T-helper 2 cell (primary cell): ENCODE measurements around the gene TMPRSS13.
"Not testable (repeated sequence)": the region's sequence is repeated elsewhere in the genome, so short reads cannot be mapped to it uniquely, and the experiment has no call there.

Source experiments
- DNase-seq, 5 experiments: peaks; one replicate each; pipeline versions ENCODE4 v3.0.0 to v3.0.0-alpha.2; 2012 to 2022

TMPRSS13 gene

DNA sequence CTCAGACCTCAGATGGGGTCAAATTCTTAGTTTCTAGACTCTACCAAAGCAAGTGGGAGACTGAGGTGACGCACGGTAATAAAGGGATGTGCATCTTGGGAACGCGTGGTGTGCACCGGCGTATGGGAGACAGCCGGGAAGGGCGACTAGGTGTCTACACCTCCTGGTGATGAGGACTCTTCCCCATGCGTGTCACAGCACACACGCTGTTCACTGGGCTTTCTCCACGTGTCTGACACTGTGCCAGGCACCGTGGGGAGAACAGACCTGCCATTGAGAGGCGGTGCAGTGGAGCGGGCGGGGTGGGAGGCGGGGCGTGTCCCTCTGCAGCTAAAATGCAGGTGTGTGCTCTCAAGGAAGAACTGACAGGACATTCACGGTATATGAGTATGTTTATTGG lies 58.0 kb downstream of the TMPRSS13 start:
- DNase-seq: no peak

DNA sequence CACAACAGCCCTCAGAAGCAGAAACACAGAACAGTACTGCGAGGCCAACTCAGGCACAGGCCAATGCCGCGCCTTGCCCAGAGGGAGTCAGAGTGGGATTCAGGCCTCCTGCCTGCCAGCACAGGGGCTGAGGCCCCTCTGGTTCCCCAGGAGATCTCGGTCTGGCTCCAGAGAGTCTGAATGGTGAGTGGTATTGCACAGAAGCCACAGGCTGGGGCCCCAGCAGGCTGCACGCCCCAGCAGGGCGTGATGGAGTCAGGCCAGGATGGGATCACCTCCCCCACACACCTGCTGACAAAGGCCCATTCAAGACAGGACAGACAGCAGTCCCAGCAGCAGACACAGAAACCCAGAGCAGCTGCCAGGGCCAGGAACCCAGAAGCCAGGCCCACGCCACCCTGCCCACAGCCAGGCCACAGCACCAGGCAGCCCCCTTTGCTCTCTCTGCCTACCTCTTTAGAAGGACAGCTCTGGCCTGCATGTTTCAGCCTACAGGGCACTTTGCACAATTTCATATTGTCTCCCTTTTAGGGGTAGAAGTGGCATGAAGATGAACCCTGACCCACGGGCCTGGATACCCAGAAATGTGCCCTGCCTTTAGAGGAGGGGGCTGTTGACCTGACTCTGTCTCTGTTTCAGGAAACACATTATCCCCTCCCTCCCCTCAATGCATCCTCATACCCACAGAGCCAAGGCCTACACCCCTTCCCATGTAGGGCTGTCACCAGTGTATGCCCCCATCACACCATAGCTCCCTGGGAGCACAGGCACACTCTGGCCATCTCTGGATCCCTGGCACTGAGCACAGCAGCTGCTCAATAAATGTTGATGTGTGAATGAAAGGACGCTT lies 58.9 kb downstream of the TMPRSS13 start:
- no peak for DNase-seq

DNA sequence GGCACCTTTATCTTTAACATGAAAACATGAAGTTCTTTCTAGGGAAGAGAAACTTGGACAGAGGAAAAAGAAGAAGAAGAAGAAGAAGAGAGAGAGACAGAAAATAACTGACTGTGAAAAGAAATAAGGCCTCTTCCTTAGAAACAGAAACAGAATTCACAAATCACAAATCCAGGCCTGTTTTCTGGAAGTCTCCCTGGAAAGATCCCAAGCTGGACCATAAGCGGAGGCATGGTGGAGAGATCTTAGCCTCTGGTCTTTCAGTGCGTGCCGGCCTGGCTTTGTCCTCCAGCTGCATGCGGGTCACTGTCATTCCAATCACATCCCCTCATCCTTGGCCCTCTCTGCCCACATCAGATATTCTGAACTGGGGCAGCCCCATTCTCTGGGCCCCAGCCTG lies 59.6 kb downstream of the TMPRSS13 start:
- no peak for DNase-seq

DNA sequence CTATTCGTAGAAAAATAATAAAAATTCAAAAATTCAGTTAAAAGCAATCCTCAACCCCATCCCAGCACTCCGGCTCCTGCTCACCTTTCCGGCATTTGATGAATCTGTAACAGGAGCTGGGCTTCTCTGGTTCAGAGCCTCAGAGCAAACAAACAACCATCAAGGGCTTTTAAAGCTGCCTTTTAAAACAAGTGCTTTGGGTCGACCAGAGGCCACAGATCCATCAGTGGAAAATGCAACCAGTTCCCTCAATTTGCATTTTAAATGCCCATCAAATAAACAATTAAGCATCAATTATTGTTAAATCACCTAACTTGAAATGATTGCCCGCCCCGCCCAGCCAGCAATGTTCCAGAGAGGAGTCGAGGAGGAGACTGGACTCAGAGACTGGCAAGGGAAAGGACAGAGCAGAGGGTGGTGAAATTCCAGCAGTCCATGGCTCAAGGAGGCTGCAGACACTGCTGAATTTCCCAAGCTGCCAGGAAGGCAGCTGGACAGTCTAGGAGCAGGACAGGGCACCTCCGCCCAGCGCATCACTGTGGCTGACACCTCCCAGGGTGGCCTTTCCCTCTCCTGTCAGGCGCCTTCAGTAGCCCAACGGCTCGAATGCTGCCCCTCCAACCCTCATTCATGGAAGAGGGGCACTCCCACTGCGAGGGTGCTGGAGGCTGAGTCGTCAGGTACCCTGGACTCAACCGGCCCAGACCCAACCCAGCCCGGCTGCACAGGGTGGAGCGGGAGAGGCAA lies 60.2 kb downstream of the TMPRSS13 start:
- no peak for DNase-seq

DNA sequence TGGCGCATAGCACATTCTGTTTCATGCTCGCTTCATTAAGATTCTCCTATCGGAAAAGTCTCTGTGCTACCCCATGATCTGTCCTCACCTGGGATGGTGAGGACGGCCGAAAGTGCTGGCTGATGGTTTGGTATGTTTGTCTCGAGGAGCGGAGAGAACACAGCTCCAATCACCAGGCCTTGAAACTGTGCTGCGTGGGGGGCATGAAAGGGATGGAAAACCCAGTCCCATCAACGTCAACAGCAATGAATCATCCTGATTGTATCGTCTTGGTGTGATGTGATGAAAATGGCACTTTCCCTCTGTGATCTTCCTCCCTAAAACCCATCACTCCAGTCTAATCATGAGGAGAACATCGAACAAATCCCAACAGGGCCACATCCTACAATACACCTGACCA lies 61.1 kb downstream of the TMPRSS13 start:
- no peak for DNase-seq

DNA sequence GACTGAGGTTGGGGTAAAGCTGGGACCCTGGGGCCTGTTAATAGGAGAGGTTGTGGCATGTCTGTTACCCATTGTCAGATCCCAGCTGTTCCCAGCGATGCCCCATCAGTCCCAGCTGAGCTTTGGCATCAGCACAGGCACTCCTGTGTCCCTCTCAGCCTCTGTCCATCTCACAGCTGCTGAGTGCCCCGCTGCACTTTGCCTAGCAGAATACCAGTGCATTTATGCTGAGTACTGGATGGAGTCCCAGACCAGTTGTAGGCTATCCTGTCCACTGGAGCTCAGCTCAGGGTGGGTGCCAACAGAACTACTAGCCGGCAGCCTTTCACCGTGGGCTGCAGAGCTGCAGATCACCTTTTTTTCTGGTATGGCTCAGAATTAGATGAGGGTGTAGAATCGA lies 62.7 kb downstream of the TMPRSS13 start:
- no peak for DNase-seq

DNA sequence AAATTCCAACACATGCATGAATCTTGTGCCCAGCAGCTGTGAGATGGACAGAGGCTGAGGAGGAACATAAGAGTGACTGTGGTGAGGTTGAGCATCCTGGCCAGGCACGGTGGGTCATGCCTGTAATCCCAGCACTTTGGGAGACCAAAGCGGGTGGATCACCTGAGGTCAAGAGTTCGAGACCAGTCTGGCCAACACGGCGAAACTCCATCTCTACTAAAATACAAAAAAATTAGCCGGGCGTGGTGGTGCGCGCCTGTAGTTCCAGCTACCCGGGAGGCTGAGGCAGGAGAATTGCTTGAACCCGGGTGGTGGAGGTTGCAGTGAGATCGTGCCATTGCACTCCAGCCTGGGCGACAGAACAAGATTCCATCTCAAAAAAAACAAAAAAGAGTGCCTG lies 63.7 kb downstream of the TMPRSS13 start:
- not testable (repeated sequence) for DNase-seq

DNA sequence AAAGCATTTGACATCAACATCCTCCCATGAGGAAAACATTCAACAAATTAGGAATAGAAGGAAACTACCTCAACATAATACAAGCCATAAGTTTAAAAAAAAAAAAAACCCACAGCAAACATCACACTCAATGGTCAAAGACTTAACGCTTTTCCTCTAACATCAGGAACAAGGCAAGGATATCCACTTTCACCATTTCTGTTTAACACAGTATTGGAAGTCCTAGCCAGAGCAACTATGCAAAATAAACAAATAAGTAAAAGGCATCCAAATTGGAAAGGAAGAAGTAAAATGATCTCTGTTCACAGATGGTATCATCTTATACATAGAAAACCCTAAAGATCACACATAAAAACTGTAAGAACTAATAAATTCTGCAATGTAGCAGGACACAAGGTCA lies 65.8 kb downstream of the TMPRSS13 start:
- no peak for DNase-seq

DNA sequence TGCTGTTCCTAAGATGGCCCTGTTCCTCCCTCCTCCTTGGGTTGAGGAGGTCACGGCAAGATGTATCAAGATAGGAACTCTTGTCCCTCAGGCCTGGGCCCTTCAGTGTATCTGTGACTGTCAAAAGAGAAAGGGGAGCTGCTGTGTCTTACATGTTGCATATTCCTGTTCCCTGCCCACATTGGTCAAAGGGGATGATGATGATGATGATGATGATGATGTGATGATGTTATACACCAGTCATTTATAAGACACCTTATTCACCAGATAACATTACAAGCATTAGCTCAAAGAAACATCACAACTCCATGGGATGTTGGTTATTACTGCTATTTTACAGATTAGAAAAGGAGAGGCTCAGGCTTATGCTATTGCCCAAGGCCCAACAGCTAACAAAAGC lies 66.4 kb downstream of the TMPRSS13 start:
- DNase-seq: no peak

DNA sequence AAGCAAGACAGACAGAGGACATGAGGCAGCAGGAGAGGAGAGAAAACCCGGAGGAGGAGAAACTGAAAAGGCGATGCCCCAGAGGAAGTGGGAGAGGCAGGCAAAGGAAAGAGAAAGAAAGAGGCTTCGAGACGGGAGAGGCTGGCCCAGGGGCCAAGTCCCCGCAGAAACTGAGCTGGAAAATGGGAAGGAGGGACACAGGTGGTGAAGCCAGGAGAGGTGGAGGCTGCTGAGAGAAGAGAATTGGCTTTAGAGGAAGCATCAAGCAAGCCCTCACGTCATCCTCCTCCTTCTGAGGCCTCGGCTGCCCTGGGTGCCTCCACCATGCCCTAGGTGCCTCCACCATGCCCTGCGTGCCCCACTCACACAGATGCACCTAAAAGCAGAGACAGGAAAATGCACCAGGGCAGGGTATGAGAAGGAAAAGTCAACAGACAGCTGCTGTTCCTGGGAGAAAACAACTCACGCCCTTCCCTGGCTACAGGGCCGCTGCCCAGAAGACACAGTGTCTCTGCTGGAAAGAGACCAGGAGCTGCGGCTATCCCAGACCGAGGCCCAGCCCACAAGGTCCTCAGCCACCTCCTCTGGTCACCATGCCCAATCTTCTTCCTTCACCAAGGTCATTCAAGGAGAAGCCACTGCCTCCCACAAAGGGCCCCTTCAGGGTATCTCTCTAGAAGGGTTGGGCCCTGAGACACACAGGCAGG lies 67.0 kb downstream of the TMPRSS13 start:
- DNase-seq: no peak

DNA sequence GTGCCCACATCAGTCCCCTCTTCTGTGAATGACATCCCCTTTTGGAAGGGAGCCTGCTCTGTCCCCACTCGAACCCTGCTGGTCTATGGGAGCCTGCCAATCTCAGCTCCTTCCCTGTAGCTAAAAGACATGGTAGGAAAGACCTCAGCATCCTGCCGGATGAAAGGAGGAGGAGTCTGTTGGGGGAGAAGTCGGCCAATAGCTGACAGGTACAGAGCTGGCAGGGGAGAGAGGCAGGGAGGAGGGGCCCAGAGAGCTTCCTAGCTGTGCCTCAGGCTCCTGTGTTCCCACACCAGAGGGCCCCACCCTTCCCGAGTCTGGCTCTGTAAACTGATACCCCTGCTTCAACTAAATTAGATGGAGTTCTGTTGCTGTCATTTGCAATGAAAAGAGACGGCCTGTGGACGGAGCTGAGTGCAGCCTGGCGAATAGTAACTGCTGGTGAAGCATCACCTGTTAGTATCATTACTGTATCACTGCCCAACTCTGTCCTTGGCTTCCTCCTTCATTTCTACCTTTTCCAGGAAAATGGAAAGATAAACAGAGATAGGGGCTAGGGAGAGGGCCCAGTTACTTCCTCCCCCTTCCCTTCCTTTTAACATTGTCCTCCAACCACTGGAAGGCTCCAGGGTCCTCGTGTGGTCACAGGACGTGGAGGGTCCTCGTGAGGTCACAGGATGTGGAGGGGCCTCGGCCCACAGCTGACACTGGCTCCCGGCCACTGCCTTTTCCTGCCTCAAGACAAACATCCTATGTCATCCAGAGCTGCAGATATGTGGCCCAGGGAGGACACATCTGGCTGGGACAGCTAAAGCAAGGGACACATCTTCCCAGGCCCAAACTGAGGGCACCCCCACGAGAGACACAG lies 67.8 kb downstream of the TMPRSS13 start:
- no peak for DNase-seq

DNA sequence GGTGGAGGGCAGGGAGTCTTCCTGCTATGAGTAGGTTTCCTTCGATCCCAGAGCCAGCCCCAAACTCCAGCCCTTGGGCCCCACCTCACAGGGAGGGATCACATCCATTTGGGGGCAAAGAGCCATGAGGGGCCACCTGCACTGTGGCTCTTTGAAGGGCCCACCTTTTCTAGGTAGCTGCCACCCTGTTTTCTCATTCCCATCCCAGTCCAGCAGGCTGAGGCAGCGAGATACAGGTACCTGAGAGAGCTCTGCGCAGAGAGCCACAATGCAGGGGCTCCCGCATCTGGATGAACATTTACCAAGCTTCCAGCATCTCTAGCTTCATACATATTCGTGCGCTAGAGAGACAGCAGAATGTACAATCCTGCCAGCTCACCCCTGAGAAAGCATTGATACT lies 69.1 kb downstream of the TMPRSS13 start:
- DNase-seq: no peak

DNA sequence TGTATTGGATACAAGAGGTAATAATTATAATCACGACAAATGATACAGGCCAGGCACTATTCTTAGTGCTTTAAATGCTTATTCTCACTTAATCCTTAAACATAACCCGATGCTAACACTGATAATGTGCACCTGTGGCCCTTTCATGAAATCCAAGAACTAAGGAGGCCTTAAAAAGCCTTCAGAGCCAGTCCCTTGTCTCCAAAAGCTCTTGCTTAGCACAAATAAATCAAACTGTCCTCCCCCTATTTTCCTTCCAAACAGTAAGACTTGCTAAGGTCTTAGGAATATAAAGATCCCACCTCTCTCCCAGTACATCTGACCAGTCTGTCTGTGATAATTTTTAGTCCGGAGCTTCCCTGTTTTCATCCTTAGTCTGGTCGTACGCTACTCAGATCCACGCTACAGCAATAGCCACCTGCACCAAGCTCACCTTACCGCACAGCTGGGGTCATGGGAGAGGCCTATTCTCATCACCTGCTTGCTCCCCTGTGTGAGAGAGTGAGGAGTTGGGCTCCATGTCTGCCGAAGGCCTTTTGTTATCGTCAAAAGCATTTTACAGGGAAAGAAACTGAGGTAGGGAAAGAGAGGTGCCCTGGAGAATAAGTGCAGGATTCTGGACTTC lies 69.6 kb downstream of the TMPRSS13 start:
- no peak for DNase-seq

DNA sequence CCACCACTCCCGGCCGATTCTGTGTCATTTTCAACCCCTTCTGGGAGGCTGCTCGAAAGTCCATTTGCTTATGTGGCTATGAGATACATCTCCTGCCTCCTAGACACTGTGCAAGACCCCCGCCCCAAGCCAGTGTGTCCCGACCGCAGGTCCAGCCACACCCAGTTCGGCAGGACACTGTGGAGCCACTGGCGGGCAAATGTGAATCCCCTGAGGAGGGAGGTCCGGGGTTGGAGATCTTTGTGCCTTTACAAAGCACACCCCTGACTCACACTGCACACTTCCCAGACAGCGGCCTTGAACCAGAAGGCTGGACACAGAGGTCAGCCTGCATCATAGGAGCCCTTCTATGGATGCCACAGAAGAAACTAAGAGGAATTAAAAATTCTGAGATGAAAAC lies 70.1 kb downstream of the TMPRSS13 start:
- no peak for DNase-seq

DNA sequence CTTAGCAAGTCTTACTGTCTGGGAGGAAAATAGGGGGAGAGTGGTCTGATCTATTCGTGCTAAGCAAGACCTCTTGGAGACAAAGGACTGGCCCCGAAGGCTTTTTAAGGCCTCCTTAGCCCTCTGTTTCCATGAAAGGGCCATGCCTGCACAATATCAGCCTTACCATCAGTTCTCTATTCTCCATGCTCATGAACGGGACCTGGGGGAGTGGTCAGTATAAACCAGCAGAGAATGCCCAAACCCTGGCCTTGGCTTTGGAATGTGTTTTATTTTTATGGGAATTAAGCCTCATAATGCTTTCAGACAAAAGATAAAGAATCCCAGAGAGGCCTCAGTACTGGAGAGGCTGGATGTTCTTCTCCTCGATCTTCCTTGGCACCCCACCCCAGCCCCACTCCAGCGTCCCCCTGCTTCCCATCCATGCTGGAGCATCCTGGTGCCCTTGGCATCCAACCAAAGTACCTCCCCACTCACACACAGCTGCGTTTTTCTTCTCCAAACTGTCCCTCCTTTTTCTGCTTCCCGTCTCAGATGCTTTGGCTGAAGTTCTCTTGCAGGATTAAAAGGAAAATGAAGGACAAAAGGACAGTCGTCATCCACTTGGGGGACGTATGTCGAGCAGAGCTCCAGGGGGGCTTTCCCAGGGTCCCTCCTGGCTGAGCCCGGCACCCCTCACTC lies 71.3 kb downstream of the TMPRSS13 start:
- no peak for DNase-seq

DNA sequence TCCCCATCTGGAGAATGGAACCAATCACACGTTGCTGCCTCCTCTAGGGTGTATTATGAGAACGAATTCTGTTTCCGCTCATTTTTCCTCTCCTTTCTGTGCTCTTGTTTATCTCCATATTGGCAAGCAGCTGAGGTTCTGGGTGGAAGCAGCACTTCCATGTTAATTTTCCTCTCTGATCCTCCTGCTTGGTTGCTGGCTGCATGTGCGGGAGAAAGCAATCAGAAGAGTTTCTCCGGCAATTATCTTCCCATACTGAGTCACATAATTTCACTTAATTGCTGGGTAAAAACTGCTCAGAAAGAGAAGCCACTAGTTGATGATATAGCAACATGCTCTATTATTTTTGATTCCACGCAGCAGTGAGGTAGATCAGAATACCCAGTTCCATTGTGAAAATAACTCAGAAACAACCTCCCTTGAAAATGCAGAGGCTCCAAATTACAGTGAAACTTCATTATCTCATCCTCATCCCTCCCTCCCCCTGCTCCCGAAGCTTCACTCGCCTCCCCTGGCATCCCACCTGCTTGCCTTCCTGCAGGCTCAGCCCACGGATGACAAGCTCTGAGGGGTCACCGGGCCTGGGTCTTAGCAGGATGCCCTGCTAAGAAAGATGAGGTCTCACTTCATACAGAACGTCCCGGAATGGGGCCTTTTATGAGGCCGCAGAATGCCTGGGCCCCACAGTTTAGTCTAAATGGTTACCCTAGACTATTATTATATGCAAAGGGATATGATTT lies 73.1 kb downstream of the TMPRSS13 start:
- DNase-seq: no peak

DNA sequence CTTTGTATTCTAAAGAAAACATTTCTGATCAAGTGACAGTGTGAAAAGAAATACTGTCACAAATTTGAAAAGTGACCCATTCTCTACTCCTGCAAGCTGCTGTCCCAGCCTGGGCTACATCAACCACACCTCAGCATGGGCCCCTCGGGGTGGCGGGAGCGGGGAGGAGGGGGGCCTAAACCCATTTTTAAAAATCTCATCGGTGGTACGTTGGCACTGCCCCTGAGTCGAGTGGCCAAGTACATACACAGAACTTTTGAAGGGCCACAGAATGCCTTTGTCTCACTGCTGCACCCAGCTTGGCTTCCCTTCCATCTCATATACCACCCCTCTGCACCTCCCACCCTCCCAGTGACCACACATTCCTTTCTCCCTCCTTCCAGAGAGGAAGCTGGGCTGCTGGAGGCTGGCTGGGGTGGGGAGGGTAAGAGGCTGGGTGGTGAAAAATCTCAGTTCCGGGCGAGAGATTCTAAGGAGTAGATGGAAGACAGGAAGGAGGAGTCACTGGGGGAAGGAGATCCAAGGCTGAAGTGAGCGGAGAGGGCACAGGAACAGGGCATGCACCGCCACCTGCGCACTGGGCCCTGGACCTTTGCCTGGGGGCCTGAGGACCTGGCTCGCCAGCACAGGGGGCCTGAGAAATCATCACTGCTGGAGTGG lies 73.9 kb downstream of the TMPRSS13 start:
- no peak for DNase-seq

DNA sequence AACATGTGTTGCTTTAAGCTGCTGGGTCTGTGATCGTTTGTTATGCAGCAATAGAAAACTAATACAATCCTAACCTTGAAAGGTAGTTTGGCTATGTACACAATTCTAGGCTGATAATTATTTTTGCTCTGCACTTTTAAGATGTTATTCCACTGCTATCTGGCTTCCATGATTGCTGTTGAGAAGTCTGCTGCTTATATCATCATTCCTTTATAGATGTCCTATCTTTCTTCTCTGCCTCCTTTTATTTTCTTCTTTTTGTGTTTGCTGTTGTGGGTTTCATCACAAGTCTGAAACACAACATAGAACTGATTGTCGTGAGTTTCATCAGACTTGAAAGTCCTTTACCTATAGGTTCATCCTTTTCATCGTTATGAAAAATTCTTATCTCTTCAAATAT lies 76.9 kb downstream of the TMPRSS13 start:
- no peak for DNase-seq

DNA sequence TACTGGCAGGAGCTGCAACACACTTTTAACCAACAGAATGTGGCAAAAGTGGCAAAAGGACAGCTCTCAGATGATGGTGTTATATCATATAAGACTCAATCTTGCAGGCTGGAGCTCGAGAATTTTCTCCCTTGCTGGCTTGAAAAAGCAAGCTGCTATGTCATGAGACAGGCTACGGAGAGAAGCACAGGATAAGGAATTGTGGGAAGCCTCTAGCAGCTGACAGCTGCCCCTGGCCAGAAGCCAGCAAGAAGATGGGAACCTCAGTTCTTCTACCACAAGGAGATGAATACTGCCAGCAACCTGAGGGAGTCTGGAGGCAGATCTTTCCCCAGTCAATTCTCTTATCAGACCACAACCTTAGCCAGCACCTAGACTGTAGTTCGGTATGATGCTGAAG lies 77.3 kb downstream of the TMPRSS13 start:
- DNase-seq: no peak

DNA sequence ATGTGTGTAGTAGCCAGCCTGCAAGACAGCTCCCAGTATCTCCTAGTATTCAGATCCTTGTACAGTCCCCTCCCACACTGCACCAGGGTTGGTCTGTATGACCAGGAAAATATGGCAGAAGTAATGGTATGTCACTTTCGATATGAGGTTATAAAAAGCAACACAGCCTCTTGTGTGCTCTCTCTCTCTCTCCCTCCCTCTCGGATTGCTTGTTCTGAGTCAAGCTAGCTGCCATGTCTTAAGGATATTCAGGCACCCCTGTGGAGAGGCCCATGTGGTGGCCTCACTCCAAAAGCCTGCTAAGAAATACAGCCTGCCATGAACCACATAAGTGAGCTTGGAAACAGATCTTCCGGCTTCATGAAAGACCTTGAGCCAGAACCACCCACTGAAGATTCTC lies 78.1 kb downstream of the TMPRSS13 start:
- DNase-seq: no peak
